ENCODE measurements around the gene SPON1.

SPON1 gene

DNA sequence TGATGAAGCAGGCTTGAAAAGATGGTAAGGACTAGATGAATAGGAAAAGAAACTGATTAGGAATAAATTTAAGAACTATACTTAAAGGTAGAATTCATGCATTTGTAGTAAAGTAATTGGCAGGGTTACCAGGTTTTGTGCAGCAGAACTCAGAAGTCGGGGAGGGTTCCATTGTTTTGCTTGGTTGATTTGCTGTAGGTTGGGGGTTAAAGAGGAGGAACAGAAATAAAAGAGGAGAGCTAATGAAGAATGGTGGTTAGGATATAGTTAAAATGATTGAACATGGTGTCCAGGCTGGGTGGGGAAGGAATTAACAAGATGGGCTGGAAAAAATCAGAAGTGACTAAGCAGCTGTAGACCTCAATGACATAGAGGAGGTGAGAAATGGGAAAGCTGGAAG, 5.5 kb upstream of the SPON1 start:
- Histone ChIP-seq H3K9ac (ENCODE audit: low read length) (no peak overlapping the region), H3K27me3 (replicated peaks; ENCODE audit: insufficient read depth, low read length) (no peaks in the 10 kb centered on the region), H3K4me1 (ENCODE audit: low read length) (no peaks in the 10 kb centered on the region), H2AFZ (ENCODE audit: low read length) (no peak overlapping the region), H3F3A (ENCODE audit: insufficient read depth, low read length) (no peaks in the 10 kb centered on the region), H3K79me2 (ENCODE audit: low read length) (no peaks in the 10 kb centered on the region), H3K27ac (ENCODE audit: low read length) (no peak overlapping the region), H3K36me3 (replicated peaks; ENCODE audit: insufficient read depth, low read length) (no peaks in the 10 kb centered on the region), H3K4me2 (ENCODE audit: low read depth, low read length) (no peak overlapping the region), H4K20me1 (ENCODE audit: insufficient read depth, low read length) (no peaks in the 10 kb centered on the region), H3K9me2 (replicated peaks; ENCODE audit: insufficient read depth, low read length) (no peaks in the 10 kb centered on the region), H3K9me3 (replicated peaks; ENCODE audit: insufficient read depth, low read length) (no peaks in the 10 kb centered on the region), H3K4me3 (ENCODE audit: low read length) (no peak overlapping the region)
- DNase-seq, result no peak
- TF ChIP-seq EZH2 (optimal IDR thresholded peaks at IDR 0.05; ENCODE audit: low read depth, low read length), result no peak
- TF ChIP-seq EZH2phosphoT487 (IDR thresholded peaks at IDR 0.05; ENCODE audit: low read length), result no peak
- no peak for TF ChIP-seq CTCF (IDR thresholded peaks at IDR 0.05; ENCODE audit: low read length)

DNA sequence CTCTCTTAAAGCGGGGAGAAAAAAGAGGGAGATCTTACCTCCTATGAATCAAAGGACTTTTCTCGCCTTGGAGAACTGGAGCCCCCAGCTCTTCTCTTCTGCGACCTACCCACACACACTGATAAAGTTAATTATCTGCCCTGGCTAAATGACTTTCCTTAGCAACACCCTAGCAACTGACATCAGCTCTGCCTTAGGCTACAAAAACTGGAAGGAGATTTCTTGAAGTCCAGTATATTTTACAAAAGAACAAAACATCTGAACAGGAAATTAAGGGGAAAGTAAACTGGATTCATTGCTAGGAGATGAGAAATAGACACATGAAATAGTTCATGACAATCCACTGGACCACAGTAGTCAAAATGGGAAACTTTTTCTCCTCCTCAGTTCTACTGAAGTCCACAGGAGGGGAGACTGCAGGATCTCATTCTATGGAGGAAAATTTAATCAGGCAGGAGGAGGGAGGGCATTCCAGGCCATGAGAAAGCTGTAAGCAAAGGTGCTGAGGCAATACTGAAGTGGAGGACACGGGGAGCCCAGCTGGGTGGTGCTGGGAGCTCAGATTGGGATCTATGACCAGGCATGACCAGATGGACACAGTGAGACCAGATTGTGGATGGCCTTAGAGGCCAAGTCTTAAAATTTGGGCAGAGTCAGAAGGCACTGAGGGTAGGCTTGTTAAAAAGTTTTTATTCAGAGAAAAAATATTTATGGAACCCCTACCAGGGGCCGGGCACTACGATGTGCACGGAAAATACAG, 3.7 kb upstream of the SPON1 start:
- H2AFZ ChIP-seq (ENCODE audit: low read length), result no peak overlapping the region
- H4K20me1 ChIP-seq (ENCODE audit: insufficient read depth, low read length), result no peaks in the 10 kb centered on the region
- no peak overlapping the region for H3K9ac ChIP-seq (ENCODE audit: low read length)
- no peaks in the 10 kb centered on the region for H3K79me2 ChIP-seq (ENCODE audit: low read length)
- H3K27me3 ChIP-seq (replicated peaks; ENCODE audit: insufficient read depth, low read length), result 0 out of 2 replicates have a peak, but pooled peaks cover 5% of the 10 kb centered on the region
- no peak for DNase-seq
- no peak overlapping the region for H3K4me3 ChIP-seq (ENCODE audit: low read length)
- no peaks in the 10 kb centered on the region for H3K9me3 ChIP-seq (replicated peaks; ENCODE audit: insufficient read depth, low read length)
- no peaks in the 10 kb centered on the region for H3K36me3 ChIP-seq (replicated peaks; ENCODE audit: insufficient read depth, low read length)
- H3K9me2 ChIP-seq (replicated peaks; ENCODE audit: insufficient read depth, low read length), result no peaks in the 10 kb centered on the region
- no peaks in the 10 kb centered on the region for H3F3A ChIP-seq (ENCODE audit: insufficient read depth, low read length)
- no peaks in the 10 kb centered on the region for H3K4me1 ChIP-seq (ENCODE audit: low read length)
- TF ChIP-seq EZH2phosphoT487 (IDR thresholded peaks at IDR 0.05; ENCODE audit: low read length), result no peak
- no peak for TF ChIP-seq CTCF (IDR thresholded peaks at IDR 0.05; ENCODE audit: low read length)
- TF ChIP-seq EZH2 (optimal IDR thresholded peaks at IDR 0.05; ENCODE audit: low read depth, low read length), result no peak
- H3K27ac ChIP-seq (ENCODE audit: low read length), result no peak overlapping the region
- no peak overlapping the region for H3K4me2 ChIP-seq (ENCODE audit: low read depth, low read length)

DNA sequence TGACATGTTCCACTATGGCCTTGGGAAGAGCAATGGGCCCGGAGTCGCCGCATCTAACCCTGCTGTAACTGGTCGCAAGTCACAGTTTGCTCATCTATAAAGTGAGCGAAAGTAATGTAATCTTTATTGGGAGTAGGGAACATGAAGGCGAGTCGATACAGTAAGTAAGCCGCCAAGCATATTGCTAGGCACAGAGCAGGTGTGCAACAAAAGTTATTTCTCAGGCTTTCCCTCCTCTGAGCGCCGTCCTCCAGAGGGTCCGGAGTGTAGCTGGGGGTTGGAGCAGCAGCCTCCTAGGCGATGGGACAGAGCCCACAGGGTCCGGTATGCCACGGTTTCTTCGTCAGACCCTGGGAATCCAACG, 343 bp upstream of the SPON1 start:
- Histone ChIP-seq H3K4me2 (ENCODE audit: low read depth, low read length) (no peak overlapping the region), H3F3A (ENCODE audit: insufficient read depth, low read length) (no peaks in the 10 kb centered on the region), H3K9me2 (replicated peaks; ENCODE audit: insufficient read depth, low read length) (no peaks in the 10 kb centered on the region), H2AFZ (ENCODE audit: low read length) (no peak overlapping the region), H3K36me3 (replicated peaks; ENCODE audit: insufficient read depth, low read length) (no peaks in the 10 kb centered on the region), H3K9ac (ENCODE audit: low read length) (no peak overlapping the region), H3K4me1 (ENCODE audit: low read length) (no peaks in the 10 kb centered on the region), H3K4me3 (ENCODE audit: low read length) (no peak overlapping the region), H3K27ac (ENCODE audit: low read length) (no peak overlapping the region), H4K20me1 (ENCODE audit: insufficient read depth, low read length) (no peaks in the 10 kb centered on the region), H3K27me3 (replicated peaks; ENCODE audit: insufficient read depth, low read length) (0 out of 2 replicates have a peak, but pooled peaks cover 5% of the 10 kb centered on the region), H3K9me3 (replicated peaks; ENCODE audit: insufficient read depth, low read length) (no peaks in the 10 kb centered on the region), H3K79me2 (ENCODE audit: low read length) (no peaks in the 10 kb centered on the region)
- DNase-seq, result no peak
- no peak for TF ChIP-seq EZH2phosphoT487 (IDR thresholded peaks at IDR 0.05; ENCODE audit: low read length)
- TF ChIP-seq EZH2 (optimal IDR thresholded peaks at IDR 0.05; ENCODE audit: low read depth, low read length), result no peak
